Chondrocyte (in vitro differentiated cells): ENCODE data around the gene FOXP1. TPM values are rescaled to one million over a fixed set of nuclear protein-coding genes. Genes with fewer than 3 reads are reported as not detected.

Experiments
- DNase-seq: peaks from one replicate; pipeline ENCODE4 v3.0.0; 2021; ENCODE audit warnings: mixed read lengths, low spot score
- H3K27ac Mint-ChIP-seq: one replicate; pipeline ENCODE4 v1.8.0; 2021; ENCODE audit warnings: mild to moderate bottlenecking, moderate library complexity, mixed read lengths; ENCODE audit not compliant: unreplicated experiment
- H3K27me3 Mint-ChIP-seq: 2 replicates; pipeline ENCODE4 v1.8.0; 2021; ENCODE audit warnings: low read depth, mixed read lengths
- H3K36me3 Mint-ChIP-seq: 2 replicates; pipeline ENCODE4 v1.8.0; 2021; ENCODE audit warnings: low read depth, mixed read lengths
- H3K4me1 Mint-ChIP-seq: 2 replicates; pipeline ENCODE4 v1.8.0; 2021; ENCODE audit warnings: low read depth, mild to moderate bottlenecking, mixed read lengths
- H3K4me3 Mint-ChIP-seq: one replicate; pipeline ENCODE4 v1.8.0; 2021; ENCODE audit warnings: mild to moderate bottlenecking, moderate library complexity, mixed read lengths; ENCODE audit not compliant: unreplicated experiment
- H3K9me3 Mint-ChIP-seq: 2 replicates; pipeline ENCODE4 v1.8.0; 2021; ENCODE audit warnings: low read depth, mixed read lengths
- CTCF ChIP-seq: fragments of 200-600 bp; sonication (generic); IDR thresholded peaks from 2 replicates; pipeline ENCODE4 v1.5.0; 2021; ENCODE audit warnings: antibody characterized with exemption, mild to moderate bottlenecking, moderate library complexity
- total RNA-seq: library from RNA; stranded (reverse); gene quantifications from 3 replicates; pipeline ENCODE4 v1.2.1, GENCODE V29; 2021

Gene FOXP1
- total RNA-seq, 1 donor from 2014 or later, result 206 TPM

GRCh38 chr3:71566776-71567175 lies 16.8 kb downstream of the FOXP1 start:
- Mint-ChIP-seq H3K27me3 (no peaks in the 10 kb centered on the region), H3K27ac (no peak overlapping the region), H3K36me3 (peaks cover 19% of the 10 kb centered on the region), H3K4me1 (peaks cover 68% of the 10 kb centered on the region), H3K4me3 (no peak overlapping the region), H3K9me3 (no peaks in the 10 kb centered on the region)
- TF ChIP-seq CTCF, result no peak
- no peak for DNase-seq

GRCh38 chr3:71565976-71566375 lies 17.6 kb downstream of the FOXP1 start:
- Mint-ChIP-seq H3K36me3 (peaks cover 20% of the 10 kb centered on the region), H3K4me3 (no peak overlapping the region), H3K9me3 (no peaks in the 10 kb centered on the region), H3K27ac (no peak overlapping the region), H3K4me1 (peaks cover 66% of the 10 kb centered on the region), H3K27me3 (no peaks in the 10 kb centered on the region)
- TF ChIP-seq CTCF, result no peak
- no peak for DNase-seq

- H3K4me3 Mint-ChIP-seq, result no peak overlapping the region
Observed at GRCh38 chr3:71565316-71565715, 18.2 kb downstream of the FOXP1 start.

GRCh38 chr3:71564361-71564760 lies 19.2 kb downstream of the FOXP1 start:
- Mint-ChIP-seq H3K27me3 (no peaks in the 10 kb centered on the region), H3K9me3 (peaks cover 4% of the 10 kb centered on the region), H3K4me3 (no peak overlapping the region), H3K27ac (peak overlapping the region; percentile 25), H3K36me3 (peaks cover 27% of the 10 kb centered on the region), H3K4me1 (peaks cover 79% of the 10 kb centered on the region)
- DNase-seq, result no peak
- no peak for TF ChIP-seq CTCF

More at GRCh38 chr3:71565316-71565715, 18.2 kb downstream of the FOXP1 start:
- Mint-ChIP-seq H3K36me3 (peaks cover 24% of the 10 kb centered on the region), H3K4me1 (peaks cover 69% of the 10 kb centered on the region), H3K9me3 (peaks cover 4% of the 10 kb centered on the region), H3K27me3 (no peaks in the 10 kb centered on the region), H3K27ac (peak overlapping the region; percentile 41)
- no peak for DNase-seq
- TF ChIP-seq CTCF, result no peak

GRCh38 chr3:71563827-71564226 lies 19.7 kb downstream of the FOXP1 start:
- Mint-ChIP-seq H3K27ac (no peak overlapping the region), H3K27me3 (no peaks in the 10 kb centered on the region), H3K36me3 (peaks cover 28% of the 10 kb centered on the region), H3K4me1 (peaks cover 81% of the 10 kb centered on the region), H3K4me3 (no peak overlapping the region), H3K9me3 (peaks cover 4% of the 10 kb centered on the region)
- TF ChIP-seq CTCF, result no peak
- no peak for DNase-seq
